Spleen (tissue), 11 donors: ENCODE measurements around the gene SLC25A6. TPM values are rescaled to one million over a fixed set of nuclear protein-coding genes. Genes with fewer than 3 reads are reported as not detected.

Experiments
- DNase-seq: peaks from one replicate; pipeline ENCODE4 v3.0.0-alpha.2; 2020
- H3K27ac ChIP-seq, 8 donors: fragments of 200-600 bp; sonication (generic) in 7 of 8; 1 replicate in 4 of 8; 2 replicates in 4 of 8; pipeline versions ENCODE4 v1.5.0 to v1.8.0; 2016 to 2021; ENCODE audit warnings: inconsistent platforms in 4 of 8, mild to moderate bottlenecking in 4 of 8, moderate library complexity in 1 of 8
- H3K27me3 ChIP-seq, 7 donors: fragments of 200-600 bp; sonication (generic) in 6 of 7; replicated peaks in 1 of 7; 1 replicate in 4 of 7; 2 replicates in 3 of 7; pipeline versions ENCODE4 v1.5.0 to v1.8.0; 2016 to 2021; ENCODE audit warnings: inconsistent platforms in 3 of 7, mild to moderate bottlenecking in 1 of 7
- H3K36me3 ChIP-seq, 6 donors: fragments of 200-600 bp; sonication (generic) in 5 of 6; 1 replicate in 4 of 6; 2 replicates in 2 of 6; pipeline versions ENCODE4 v1.5.0 to v1.8.0; 2016 to 2021; ENCODE audit warnings: inconsistent platforms in 2 of 6
- H3K4me1 ChIP-seq, 6 donors: fragments of 200-600 bp; sonication (generic) in 5 of 6; 1 replicate in 3 of 6; 2 replicates in 3 of 6; pipeline versions ENCODE4 v1.5.0 to v1.8.0; 2016 to 2021; ENCODE audit warnings: inconsistent platforms in 3 of 6
- H3K4me3 ChIP-seq, 8 donors: fragments of 200-600 bp; sonication (generic) in 7 of 8; 1 replicate in 4 of 8; 2 replicates in 4 of 8; pipeline versions ENCODE4 v1.5.0 to v1.8.0; 2016 to 2021; ENCODE audit warnings: inconsistent platforms in 4 of 8, mild to moderate bottlenecking in 4 of 8, moderate library complexity in 2 of 8
- H3K9me3 ChIP-seq, 8 donors: fragments of 200-600 bp; sonication (generic) in 7 of 8; 1 replicate in 4 of 8; 2 replicates in 4 of 8; pipeline versions ENCODE4 v1.5.0 to v1.8.0; 2016 to 2021; ENCODE audit warnings: inconsistent platforms in 4 of 8
- CTCF ChIP-seq, 11 experiments: fragments of 200-600 bp in 7 of 11; fragments of 450-650 bp in 4 of 11; sonication (generic) in 4 of 11; IDR thresholded peaks in 8 of 11; conservative IDR thresholded peaks in 3 of 11; 1 replicate in 7 of 11; 2 replicates in 4 of 11; pipeline versions ENCODE4 v1.4.0 to v1.8.0; 2016 to 2021; ENCODE audit warnings: antibody characterized with exemption in 11 of 11, inconsistent platforms in 4 of 11, mild to moderate bottlenecking in 1 of 11
- POLR2A ChIP-seq, 3 donors: fragments of 450-650 bp; IDR thresholded peaks; one replicate each; pipeline ENCODE4 v1.5.1; 2017; ENCODE audit warnings: antibody characterized with exemption in 3 of 3, mild to moderate bottlenecking in 1 of 3
- POLR2AphosphoS5 ChIP-seq, 3 donors: sonication (generic); formaldehyde crosslinking; IDR thresholded peaks; one replicate each; pipeline ENCODE4 v1.5.1; 2017; ENCODE audit warnings: antibody characterized with exemption in 3 of 3
- WGBS, 5 donors: extraction: QIAGEN DNeasy Blood & Tissue Kit in 3 of 5; methylation state at CpG; one replicate each; pipeline versions ENCODE4 v1.1.5 to v1.1.7; 2013 to 2018; 5-methylcytosine and 5-hydroxymethylcytosine counted together
- intact Hi-C: fragments of 100-400 bp; cut with DNase I; formaldehyde crosslinking; loops from one replicate; pipeline ENCODE4 v1.15.0; 2023; ENCODE audit warnings: low total_unique reads
- polyA plus RNA-seq, 3 donors: library from polyadenylated mRNA; stranded (reverse); fragments of 200-250 nt; gene quantifications; one replicate each; pipeline ENCODE4 v1.2.1, GENCODE V29; 2013
- total RNA-seq, 7 donors: library from RNA; depleted of rRNA in 3 of 7; stranded (reverse); fragments of >200 nt in 3 of 7; fragmentation: NEBNext Ultra II Directional in 4 of 7; extraction: Animal tissue kit (Norgen Biotek cat#: 25700) in 4 of 7; gene quantifications; one replicate each; pipeline versions ENCODE4 v1.1.0 to v1.2.1, GENCODE V29; 2016 to 2021
- donor health status: healthy with polysubstance abuse.
- donor health status: DM: no; HTN: no; CAD: no; lungs with moderate emphysema.
- donor health status: DM: no; HTN: no; CAD: no.
- donor health status: Bipolar disorder and iron deficiency.
- donor health status: healthy.
- donor health status: DM: no; HTN: no; CAD: no.
- donor health status: DM: yes; HTN: yes; CAD: no.

The SLC25A6 gene
- total and polyA plus RNA-seq, 10 donors: 255 to 443 (median 305) TPM

- peaks cover 0 to 96% (median 54%) of the 10 kb centered on the region in 6 donors for H3K36me3 ChIP-seq
- 97 to 99% (median 98%) methylated on average over 10 of the region's 10 CpGs for WGBS, 5 donors
- no peak for TF ChIP-seq CTCF (IDR thresholded peaks at IDR 0.05 in 8 of 11, conservative IDR thresholded peaks at IDR 0.05 in 3 of 11)
- TF ChIP-seq POLR2AphosphoS5 (IDR thresholded peaks at IDR 0.05): peak in 1 of 3 donors; percentile 50
- intact Hi-C loops: no loop called here
- H3K4me1 ChIP-seq: no peaks in the 10 kb centered on the region
- peak; percentile 66 for DNase-seq
- H3K27me3 ChIP-seq: no peaks in the 10 kb centered on the region
- H3K9me3 ChIP-seq: no peaks in the 10 kb centered on the region
- H3K4me3 ChIP-seq: no peak overlapping the region
- H3K27ac ChIP-seq: no peak overlapping the region
Observed at GRCh38 chrX:1403228-1403627, 11.3 kb upstream of the SLC25A6 start.

- no peak overlapping the region for H3K27ac ChIP-seq
- no peaks in the 10 kb centered on the region for H3K9me3 ChIP-seq
- no peaks in the 10 kb centered on the region for H3K4me1 ChIP-seq
- DNase-seq: peak; percentile 67
- no peaks in the 10 kb centered on the region for H3K27me3 ChIP-seq
- H3K36me3 ChIP-seq: peaks cover 0 to 98% (median 43%) of the 10 kb centered on the region in 6 donors
- no peak overlapping the region for H3K4me3 ChIP-seq
- 93 to 95% (median 94%) methylated on average over 29 to 30 of the region's 30 CpGs for WGBS, 5 donors
- intact Hi-C loops: no loop called here
- no peak for TF ChIP-seq CTCF (IDR thresholded peaks at IDR 0.05 in 8 of 11, conservative IDR thresholded peaks at IDR 0.05 in 3 of 11)
- TF ChIP-seq POLR2AphosphoS5 (IDR thresholded peaks at IDR 0.05): peak in 2 of 3 donors; percentile 17 to 48
- TF ChIP-seq POLR2A (IDR thresholded peaks at IDR 0.05): no peak
Observed at GRCh38 chrX:1401611-1402430, 9.9 kb upstream of the SLC25A6 start.

GRCh38 chrX:1400742-1401471 lies 9.0 kb upstream of the SLC25A6 start:
- TF ChIP-seq POLR2AphosphoS5 (IDR thresholded peaks at IDR 0.05) (peak in 1 of 3 donors; percentile 6), POLR2A (IDR thresholded peaks at IDR 0.05) (no peak)
- Histone ChIP-seq H3K4me3 (no peak overlapping the region), H3K27me3 (no peaks in the 10 kb centered on the region), H3K27ac (no peak overlapping the region), H3K9me3 (no peaks in the 10 kb centered on the region), H3K36me3 (peaks cover 0 to 98% (median 37%) of the 10 kb centered on the region in 6 donors), H3K4me1 (no peaks in the 10 kb centered on the region)
- intact Hi-C loops: no loop called here
- peak; percentile 52 for DNase-seq
- WGBS, 5 donors: 85 to 90% (median 86%) methylated on average over 24 to 27 of the region's 27 CpGs

GRCh38 chrX:1400049-1400448 lies 8.1 kb upstream of the SLC25A6 start:
- no peaks in the 10 kb centered on the region for H3K9me3 ChIP-seq
- peak; percentile 47 for DNase-seq
- TF ChIP-seq CTCF (IDR thresholded peaks at IDR 0.05 in 8 of 11, conservative IDR thresholded peaks at IDR 0.05 in 3 of 11) (no peak), POLR2AphosphoS5 (IDR thresholded peaks at IDR 0.05) (peak in 1 of 3 donors; percentile 46)
- 91 to 97% (median 95%) methylated on average over 12 of the region's 12 CpGs for WGBS, 5 donors
- no peak overlapping the region for H3K4me3 ChIP-seq
- H3K36me3 ChIP-seq: peaks cover 0 to 90% (median 29%) of the 10 kb centered on the region in 6 donors
- no peak overlapping the region for H3K27ac ChIP-seq
- intact Hi-C loops: no loop called here
- no peaks in the 10 kb centered on the region for H3K27me3 ChIP-seq
- peaks cover 0 to 3% (median under 1%) of the 10 kb centered on the region in 6 donors for H3K4me1 ChIP-seq
